GM10266 (cell line): ENCODE data around the gene SCN4B.

Experiments
- DNase-seq: peaks from one replicate; pipeline ENCODE4 v3.0.0; 2012; ENCODE audit errors: extremely low spot score
- CTCF ChIP-seq: IDR thresholded peaks from 2 replicates; pipeline ENCODE4 v1.5.1; 2012; ENCODE audit warnings: mild to moderate bottlenecking, low read depth; ENCODE audit not compliant: control insufficient read depth, insufficient read depth; ENCODE audit errors: missing control alignments

The SCN4B gene

GRCh38 chr11:118105657-118106305, 46.8 kb downstream of the SCN4B start:
- no peak for TF ChIP-seq CTCF
- DNase-seq = no peak

- DNase-seq = no peak
- no peak for TF ChIP-seq CTCF
Observed at GRCh38 chr11:118104491-118104890, 48.1 kb downstream of the SCN4B start.

GRCh38 chr11:118102721-118103261, 49.8 kb downstream of the SCN4B start:
- TF ChIP-seq CTCF = no peak
- no peak for DNase-seq

- DNase-seq = no peak
- no peak for TF ChIP-seq CTCF
Observed at GRCh38 chr11:118100691-118101232, 51.9 kb downstream of the SCN4B start.

- no peak for TF ChIP-seq CTCF
- no peak for DNase-seq
Observed at GRCh38 chr11:118099838-118100556, 52.6 kb downstream of the SCN4B start.

DNA sequence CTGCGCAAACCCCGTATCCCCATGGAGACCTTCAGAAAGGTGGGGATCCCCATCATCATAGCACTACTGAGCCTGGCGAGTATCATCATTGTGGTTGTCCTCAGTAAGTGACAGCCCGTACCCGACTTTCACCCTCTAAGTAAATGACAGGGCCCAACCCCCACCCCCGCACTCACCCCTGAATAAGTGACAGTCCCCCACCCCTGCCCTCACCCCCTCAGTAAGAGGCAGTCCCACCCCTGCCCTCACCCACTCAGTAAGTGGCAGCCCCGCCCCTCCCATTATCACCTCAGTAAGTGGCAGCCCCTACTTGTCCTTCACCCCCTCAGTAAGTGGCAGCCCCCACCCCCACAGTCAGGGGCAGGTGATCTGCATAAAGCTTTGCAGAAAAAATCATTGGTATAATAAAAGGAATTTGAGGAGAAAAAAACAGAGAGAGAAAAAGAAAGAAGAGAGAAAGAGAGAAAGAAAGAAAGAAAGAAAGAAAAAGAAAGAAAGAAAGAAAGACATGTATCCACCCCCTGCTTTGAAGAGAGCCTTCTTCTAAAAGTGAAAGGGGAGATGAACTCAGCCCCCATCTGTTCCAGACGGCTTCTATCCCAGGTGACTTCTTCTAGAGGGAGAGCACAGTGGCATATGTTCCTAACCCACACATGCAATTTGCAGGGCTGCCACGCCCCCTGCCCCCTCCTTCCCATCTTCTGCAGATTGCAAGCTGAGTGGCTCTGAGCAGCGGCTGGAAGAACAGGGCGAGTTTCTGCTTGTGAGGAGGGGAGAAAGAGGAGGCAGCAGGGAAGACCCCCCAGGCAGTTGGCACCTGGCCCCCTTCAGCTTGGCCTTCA, 53.4 kb downstream of the SCN4B start:
- TF ChIP-seq CTCF = no peak

More for the DNA sequence above, 53.4 kb downstream of the SCN4B start:
- no peak for DNase-seq
